HCT116 (cell line): Measurements from ENCODE around the gene ENTPD5.

ENCODE experiments used
- JUND ChIP-seq: IDR thresholded peaks from 2 replicates; pipeline ENCODE4 v1.6.1; 2012
- POLR2A ChIP-seq: IDR thresholded peaks from 2 replicates; pipeline ENCODE4 v1.7.0; 2011; ENCODE audit warnings: borderline replicate concordance; ENCODE audit not compliant: insufficient read depth, insufficient read length; ENCODE audit errors: extremely low read depth
- RAD21 ChIP-seq: IDR thresholded peaks from 2 replicates; pipeline ENCODE4 v1.6.1; 2012; ENCODE audit warnings: low read depth, mild to moderate bottlenecking
- TF ChIP-seq, protein P1 (sequence below), 3 experiments: fragments of 200-600 bp in 1 of 3; sonication (generic) in 1 of 3; IDR thresholded peaks in 2 of 3; conservative IDR thresholded peaks in 1 of 3; 2 replicates each; pipeline ENCODE4 v1.5.1; 2012 to 2017; ENCODE audit warnings: low read depth in 2 of 3, low read length in 2 of 3, antibody characterized with exemption in 1 of 3, borderline replicate concordance in 1 of 3, control low read depth in 1 of 3, mild to moderate bottlenecking in 1 of 3, mixed read lengths in 1 of 3, mixed run types in 1 of 3, moderate library complexity in 1 of 3; ENCODE audit not compliant: insufficient read depth in 1 of 3

DNA sequence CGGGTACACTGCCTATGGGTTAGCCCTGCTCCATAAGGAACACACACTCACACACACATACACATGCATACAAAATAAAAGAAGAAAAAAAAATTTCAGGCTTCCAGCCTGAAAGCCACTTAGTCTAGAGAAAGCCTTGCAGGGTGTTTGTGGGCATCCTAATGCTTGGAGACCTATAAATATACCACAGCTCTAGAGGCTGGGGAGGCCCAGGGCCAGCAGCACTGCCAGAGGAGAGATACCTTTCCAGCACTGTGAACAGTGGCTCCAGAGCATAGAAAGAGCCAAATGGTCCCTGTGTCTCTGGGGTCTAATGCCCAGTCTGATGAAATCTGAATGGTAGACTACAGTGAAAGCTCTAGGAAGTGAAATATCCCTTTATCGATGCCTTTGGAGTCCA is 82.1 kb downstream of the ENTPD5 start:
- no peak for TF ChIP-seq POLR2A
- TF ChIP-seq JUND, result no peak
- TF ChIP-seq, protein P1, sequence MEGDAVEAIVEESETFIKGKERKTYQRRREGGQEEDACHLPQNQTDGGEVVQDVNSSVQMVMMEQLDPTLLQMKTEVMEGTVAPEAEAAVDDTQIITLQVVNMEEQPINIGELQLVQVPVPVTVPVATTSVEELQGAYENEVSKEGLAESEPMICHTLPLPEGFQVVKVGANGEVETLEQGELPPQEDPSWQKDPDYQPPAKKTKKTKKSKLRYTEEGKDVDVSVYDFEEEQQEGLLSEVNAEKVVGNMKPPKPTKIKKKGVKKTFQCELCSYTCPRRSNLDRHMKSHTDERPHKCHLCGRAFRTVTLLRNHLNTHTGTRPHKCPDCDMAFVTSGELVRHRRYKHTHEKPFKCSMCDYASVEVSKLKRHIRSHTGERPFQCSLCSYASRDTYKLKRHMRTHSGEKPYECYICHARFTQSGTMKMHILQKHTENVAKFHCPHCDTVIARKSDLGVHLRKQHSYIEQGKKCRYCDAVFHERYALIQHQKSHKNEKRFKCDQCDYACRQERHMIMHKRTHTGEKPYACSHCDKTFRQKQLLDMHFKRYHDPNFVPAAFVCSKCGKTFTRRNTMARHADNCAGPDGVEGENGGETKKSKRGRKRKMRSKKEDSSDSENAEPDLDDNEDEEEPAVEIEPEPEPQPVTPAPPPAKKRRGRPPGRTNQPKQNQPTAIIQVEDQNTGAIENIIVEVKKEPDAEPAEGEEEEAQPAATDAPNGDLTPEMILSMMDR (IDR thresholded peaks at IDR 0.05 in 2 of 3, conservative IDR thresholded peaks at IDR 0.05 in 1 of 3; ENCODE audit: borderline replicate concordance in 1 of 3, insufficient read depth in 1 of 3, low read depth in 2 of 3, low read length in 2 of 3), result no peak
- no peak for TF ChIP-seq RAD21
